ENCODE results near the gene ADTRP. TPM values are rescaled to one million over a fixed set of nuclear protein-coding genes. Genes with fewer than 3 reads are reported as not detected.

ADTRP gene
- total and polyA plus RNA-seq, 10 of the 15 experiments (the other 5 are each of a cell fraction or from before 2014, with no cell fraction given): 0.10 to 2.6 (median 2.1) TPM

DNA sequence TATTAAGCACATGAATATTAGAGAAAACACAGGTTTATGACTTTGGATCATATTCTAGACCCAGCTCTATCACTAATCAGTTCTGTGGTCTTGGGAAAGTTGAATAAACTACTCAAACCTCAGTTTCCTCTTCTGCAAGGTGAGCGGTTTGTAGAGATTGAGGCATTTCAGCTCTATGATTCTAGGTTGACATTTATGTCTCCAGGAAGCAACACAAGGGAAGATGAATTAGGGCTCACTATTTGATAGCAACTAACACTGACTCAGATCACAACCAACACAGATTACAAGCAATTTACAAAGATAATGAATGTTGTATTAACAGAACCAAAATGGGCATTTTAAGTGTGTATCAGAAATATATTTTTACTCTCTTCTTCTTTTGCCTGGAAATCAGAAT lies 21.9 kb downstream of the ADTRP start:
- H2AFZ ChIP-seq (ENCODE audit: control insufficient read depth, low read depth, low read length): no peak overlapping the region
- no TSS peak for BruUV-seq (replicated peaks)
- H3K27me3 ChIP-seq (replicated peaks in 1 of 2; ENCODE audit: control insufficient read depth in 2 of 2, insufficient read depth in 2 of 2, low read length in 1 of 2): no peaks in the 10 kb centered on the region
- no peak for DNase-seq (ENCODE audit: low read depth, low spot score)
- H3K79me2 ChIP-seq (ENCODE audit: control insufficient read depth, insufficient read depth, low read length): no peaks in the 10 kb centered on the region
- 100% methylated on average over 1 of the region's 1 CpG for WGBS (ENCODE audit: insufficient coverage, insufficient replicate concordance, low lambda C conversion rate, missing lambda C conversion rate)
- no peak overlapping the region for H3K4me2 ChIP-seq (ENCODE audit: control insufficient read depth, insufficient read depth)
- H3K4me1 ChIP-seq (ENCODE audit: control insufficient read depth, insufficient read depth, low read length): no peaks in the 10 kb centered on the region
- H4K20me1 ChIP-seq (ENCODE audit: control insufficient read depth, insufficient read depth): no peaks in the 10 kb centered on the region
- no peak overlapping the region for H3K4me3 ChIP-seq
- ChIA-PET RAD21 (ENCODE audit: unreplicated experiment) (no interaction called here), POLR2A (no interaction called here), CTCF (no interaction called here), SMC1A (ENCODE audit: uncharacterized antibody, unreplicated experiment) (interaction anchor here (1.0 kb wide), 1 partner anchor 24 kb away, joined by 4 read pairs; no protein-coding TSS in a partner anchor)
- H3K9me3 ChIP-seq (replicated peaks; ENCODE audit: control insufficient read depth, insufficient read depth, low read length): peaks cover 3% of the 10 kb centered on the region; the same call in 2 of the 3 replicates
- H3K9ac ChIP-seq (ENCODE audit: control insufficient read depth, insufficient read depth, low read length): no peak overlapping the region
- in situ Hi-C loops (cut with MboI): no loop called here
- ATAC-seq: no peak
- no peaks in the 10 kb centered on the region for H3K36me3 ChIP-seq (ENCODE audit: control insufficient read depth in 2 of 2, insufficient read depth in 2 of 2, low read length in 1 of 2)
- no peak for FAIRE-seq
- intact Hi-C loops (cut with micrococcal nuclease; ENCODE audit: unreplicated experiment): no loop called here
- H3K27ac ChIP-seq (ENCODE audit: control insufficient read depth, insufficient read depth): no peak overlapping the region
- TF ChIP-seq CREB1 (IDR thresholded peaks at IDR 0.05; ENCODE audit: low read depth): no peak
- no peak for TF ChIP-seq NFIC (IDR thresholded peaks at IDR 0.05; ENCODE audit: low read depth, low read length)
- TF ChIP-seq CBFB (IDR thresholded peaks at IDR 0.05; ENCODE audit: low read depth): no peak
- TF ChIP-seq, protein P1, sequence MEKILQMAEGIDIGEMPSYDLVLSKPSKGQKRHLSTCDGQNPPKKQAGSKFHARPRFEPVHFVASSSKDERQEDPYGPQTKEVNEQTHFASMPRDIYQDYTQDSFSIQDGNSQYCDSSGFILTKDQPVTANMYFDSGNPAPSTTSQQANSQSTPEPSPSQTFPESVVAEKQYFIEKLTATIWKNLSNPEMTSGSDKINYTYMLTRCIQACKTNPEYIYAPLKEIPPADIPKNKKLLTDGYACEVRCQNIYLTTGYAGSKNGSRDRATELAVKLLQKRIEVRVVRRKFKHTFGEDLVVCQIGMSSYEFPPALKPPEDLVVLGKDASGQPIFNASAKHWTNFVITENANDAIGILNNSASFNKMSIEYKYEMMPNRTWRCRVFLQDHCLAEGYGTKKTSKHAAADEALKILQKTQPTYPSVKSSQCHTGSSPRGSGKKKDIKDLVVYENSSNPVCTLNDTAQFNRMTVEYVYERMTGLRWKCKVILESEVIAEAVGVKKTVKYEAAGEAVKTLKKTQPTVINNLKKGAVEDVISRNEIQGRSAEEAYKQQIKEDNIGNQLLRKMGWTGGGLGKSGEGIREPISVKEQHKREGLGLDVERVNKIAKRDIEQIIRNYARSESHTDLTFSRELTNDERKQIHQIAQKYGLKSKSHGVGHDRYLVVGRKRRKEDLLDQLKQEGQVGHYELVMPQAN (conservative IDR thresholded peaks at IDR 0.05): no peak
- TF ChIP-seq ZSCAN29 (IDR thresholded peaks at IDR 0.05): no peak
- TF ChIP-seq, protein P2, sequence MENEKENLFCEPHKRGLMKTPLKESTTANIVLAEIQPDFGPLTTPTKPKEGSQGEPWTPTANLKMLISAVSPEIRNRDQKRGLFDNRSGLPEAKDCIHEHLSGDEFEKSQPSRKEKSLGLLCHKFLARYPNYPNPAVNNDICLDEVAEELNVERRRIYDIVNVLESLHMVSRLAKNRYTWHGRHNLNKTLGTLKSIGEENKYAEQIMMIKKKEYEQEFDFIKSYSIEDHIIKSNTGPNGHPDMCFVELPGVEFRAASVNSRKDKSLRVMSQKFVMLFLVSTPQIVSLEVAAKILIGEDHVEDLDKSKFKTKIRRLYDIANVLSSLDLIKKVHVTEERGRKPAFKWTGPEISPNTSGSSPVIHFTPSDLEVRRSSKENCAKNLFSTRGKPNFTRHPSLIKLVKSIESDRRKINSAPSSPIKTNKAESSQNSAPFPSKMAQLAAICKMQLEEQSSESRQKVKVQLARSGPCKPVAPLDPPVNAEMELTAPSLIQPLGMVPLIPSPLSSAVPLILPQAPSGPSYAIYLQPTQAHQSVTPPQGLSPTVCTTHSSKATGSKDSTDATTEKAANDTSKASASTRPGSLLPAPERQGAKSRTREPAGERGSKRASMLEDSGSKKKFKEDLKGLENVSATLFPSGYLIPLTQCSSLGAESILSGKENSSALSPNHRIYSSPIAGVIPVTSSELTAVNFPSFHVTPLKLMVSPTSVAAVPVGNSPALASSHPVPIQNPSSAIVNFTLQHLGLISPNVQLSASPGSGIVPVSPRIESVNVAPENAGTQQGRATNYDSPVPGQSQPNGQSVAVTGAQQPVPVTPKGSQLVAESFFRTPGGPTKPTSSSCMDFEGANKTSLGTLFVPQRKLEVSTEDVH (IDR thresholded peaks at IDR 0.05; ENCODE audit: low read depth, partially characterized antibody): no peak
- TF ChIP-seq NRF1 (conservative IDR thresholded peaks at IDR 0.05; ENCODE audit: low read depth, low read length): no peak
- TF ChIP-seq, protein P3, sequence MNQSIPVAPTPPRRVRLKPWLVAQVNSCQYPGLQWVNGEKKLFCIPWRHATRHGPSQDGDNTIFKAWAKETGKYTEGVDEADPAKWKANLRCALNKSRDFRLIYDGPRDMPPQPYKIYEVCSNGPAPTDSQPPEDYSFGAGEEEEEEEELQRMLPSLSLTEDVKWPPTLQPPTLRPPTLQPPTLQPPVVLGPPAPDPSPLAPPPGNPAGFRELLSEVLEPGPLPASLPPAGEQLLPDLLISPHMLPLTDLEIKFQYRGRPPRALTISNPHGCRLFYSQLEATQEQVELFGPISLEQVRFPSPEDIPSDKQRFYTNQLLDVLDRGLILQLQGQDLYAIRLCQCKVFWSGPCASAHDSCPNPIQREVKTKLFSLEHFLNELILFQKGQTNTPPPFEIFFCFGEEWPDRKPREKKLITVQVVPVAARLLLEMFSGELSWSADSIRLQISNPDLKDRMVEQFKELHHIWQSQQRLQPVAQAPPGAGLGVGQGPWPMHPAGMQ (IDR thresholded peaks at IDR 0.05; ENCODE audit: borderline replicate concordance): no peak
- no peak for TF ChIP-seq SREBF1 (IDR thresholded peaks at IDR 0.05; ENCODE audit: low read length)
- TF ChIP-seq YBX1 (IDR thresholded peaks at IDR 0.05): no peak
- TF ChIP-seq SMAD5 (IDR thresholded peaks at IDR 0.05; ENCODE audit: low read depth): no peak
- TF ChIP-seq, protein P4, sequence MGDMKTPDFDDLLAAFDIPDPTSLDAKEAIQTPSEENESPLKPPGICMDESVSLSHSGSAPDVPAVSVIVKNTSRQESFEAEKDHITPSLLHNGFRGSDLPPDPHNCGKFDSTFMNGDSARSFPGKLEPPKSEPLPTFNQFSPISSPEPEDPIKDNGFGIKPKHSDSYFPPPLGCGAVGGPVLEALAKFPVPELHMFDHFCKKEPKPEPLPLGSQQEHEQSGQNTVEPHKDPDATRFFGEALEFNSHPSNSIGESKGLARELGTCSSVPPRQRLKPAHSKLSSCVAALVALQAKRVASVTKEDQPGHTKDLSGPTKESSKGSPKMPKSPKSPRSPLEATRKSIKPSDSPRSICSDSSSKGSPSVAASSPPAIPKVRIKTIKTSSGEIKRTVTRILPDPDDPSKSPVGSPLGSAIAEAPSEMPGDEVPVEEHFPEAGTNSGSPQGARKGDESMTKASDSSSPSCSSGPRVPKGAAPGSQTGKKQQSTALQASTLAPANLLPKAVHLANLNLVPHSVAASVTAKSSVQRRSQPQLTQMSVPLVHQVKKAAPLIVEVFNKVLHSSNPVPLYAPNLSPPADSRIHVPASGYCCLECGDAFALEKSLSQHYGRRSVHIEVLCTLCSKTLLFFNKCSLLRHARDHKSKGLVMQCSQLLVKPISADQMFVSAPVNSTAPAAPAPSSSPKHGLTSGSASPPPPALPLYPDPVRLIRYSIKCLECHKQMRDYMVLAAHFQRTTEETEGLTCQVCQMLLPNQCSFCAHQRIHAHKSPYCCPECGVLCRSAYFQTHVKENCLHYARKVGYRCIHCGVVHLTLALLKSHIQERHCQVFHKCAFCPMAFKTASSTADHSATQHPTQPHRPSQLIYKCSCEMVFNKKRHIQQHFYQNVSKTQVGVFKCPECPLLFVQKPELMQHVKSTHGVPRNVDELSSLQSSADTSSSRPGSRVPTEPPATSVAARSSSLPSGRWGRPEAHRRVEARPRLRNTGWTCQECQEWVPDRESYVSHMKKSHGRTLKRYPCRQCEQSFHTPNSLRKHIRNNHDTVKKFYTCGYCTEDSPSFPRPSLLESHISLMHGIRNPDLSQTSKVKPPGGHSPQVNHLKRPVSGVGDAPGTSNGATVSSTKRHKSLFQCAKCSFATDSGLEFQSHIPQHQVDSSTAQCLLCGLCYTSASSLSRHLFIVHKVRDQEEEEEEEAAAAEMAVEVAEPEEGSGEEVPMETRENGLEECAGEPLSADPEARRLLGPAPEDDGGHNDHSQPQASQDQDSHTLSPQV (IDR thresholded peaks at IDR 0.05): no peak
- TF ChIP-seq, protein P5, sequence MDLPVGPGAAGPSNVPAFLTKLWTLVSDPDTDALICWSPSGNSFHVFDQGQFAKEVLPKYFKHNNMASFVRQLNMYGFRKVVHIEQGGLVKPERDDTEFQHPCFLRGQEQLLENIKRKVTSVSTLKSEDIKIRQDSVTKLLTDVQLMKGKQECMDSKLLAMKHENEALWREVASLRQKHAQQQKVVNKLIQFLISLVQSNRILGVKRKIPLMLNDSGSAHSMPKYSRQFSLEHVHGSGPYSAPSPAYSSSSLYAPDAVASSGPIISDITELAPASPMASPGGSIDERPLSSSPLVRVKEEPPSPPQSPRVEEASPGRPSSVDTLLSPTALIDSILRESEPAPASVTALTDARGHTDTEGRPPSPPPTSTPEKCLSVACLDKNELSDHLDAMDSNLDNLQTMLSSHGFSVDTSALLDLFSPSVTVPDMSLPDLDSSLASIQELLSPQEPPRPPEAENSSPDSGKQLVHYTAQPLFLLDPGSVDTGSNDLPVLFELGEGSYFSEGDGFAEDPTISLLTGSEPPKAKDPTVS (IDR thresholded peaks at IDR 0.05; ENCODE audit: low read depth, low read length): no peak
- no peak for TF ChIP-seq ZNF24 (IDR thresholded peaks at IDR 0.05)
